K562 (cell line): Measurements from ENCODE around the gene COL28A1.

Source experiments
- CTCF ChIP-seq, 3 experiments: IDR thresholded peaks in 2 of 3; conservative IDR thresholded peaks in 1 of 3; 2 replicates each; pipeline ENCODE4 v1.5.1; 2011 to 2012; ENCODE audit warnings: low read length in 3 of 3, mild to moderate bottlenecking in 3 of 3, control low read depth in 2 of 3, improper control_type of control experiment in 1 of 3, inconsistent platforms in 1 of 3, low read depth in 1 of 3, mixed read lengths in 1 of 3, moderate library complexity in 1 of 3; ENCODE audit not compliant: insufficient read depth in 2 of 3
- DPF2 ChIP-seq: fragments of 450-650 bp; IDR thresholded peaks from 2 replicates; pipeline ENCODE4 v1.6.1; 2016
- FOXK2 ChIP-seq, 2 experiments: fragments of 450-650 bp; IDR thresholded peaks in 1 of 2; conservative IDR thresholded peaks in 1 of 2; 2 replicates each; pipeline ENCODE4 v1.6.1; 2016; ENCODE audit warnings: low read depth in 2 of 2, mild to moderate bottlenecking in 1 of 2
- SPI1 ChIP-seq: IDR thresholded peaks from 2 replicates; pipeline ENCODE4 v1.6.1; 2011; ENCODE audit warnings: low read depth, low read length, control low read depth, borderline replicate concordance

- no peak for TF ChIP-seq CTCF (IDR thresholded peaks at IDR 0.05 in 2 of 3, conservative IDR thresholded peaks at IDR 0.05 in 1 of 3; ENCODE audit: insufficient read depth in 2 of 3, low read depth in 1 of 3, low read length in 3 of 3)
- no peak for TF ChIP-seq SPI1
- no peak for TF ChIP-seq DPF2
- TF ChIP-seq FOXK2 (conservative IDR thresholded peaks at IDR 0.05 in 1 of 2, IDR thresholded peaks at IDR 0.05 in 1 of 2; ENCODE audit: low read depth in 2 of 2) = no peak
Measured at GRCh38 chr7:7335909-7336308, 199.8 kb downstream of the COL28A1 start.
